ENCODE data around the gene CFTR. TPM values are rescaled to one million over a fixed set of nuclear protein-coding genes. Genes with fewer than 3 reads are reported as not detected.
"Not testable (repeated sequence)": the region's sequence is repeated elsewhere in the genome, so short reads cannot be mapped to it uniquely, and the experiment has no call there.

CFTR gene
- total RNA-seq, 2 experiments from 2014 or later = not detected

DNA sequence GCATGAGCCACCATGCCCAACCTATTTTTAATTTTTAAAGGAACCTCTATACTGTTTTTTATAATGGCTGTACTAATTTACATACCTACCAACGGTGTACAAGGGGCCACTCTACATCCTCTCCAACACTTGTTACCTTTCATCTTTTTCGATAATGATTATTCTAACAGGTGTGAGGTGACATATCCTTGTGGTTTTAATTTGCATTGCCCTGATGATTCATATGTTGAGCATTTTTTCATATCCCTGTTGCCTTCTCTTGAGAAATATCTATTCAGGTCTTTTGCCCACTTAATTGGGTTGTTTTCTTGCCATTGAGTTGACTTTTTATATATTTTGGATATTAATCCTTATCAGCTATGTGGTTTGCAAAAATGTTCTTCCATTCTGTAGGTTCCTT, 226.4 kb downstream of the CFTR start:
- no peak overlapping the region for H3K27ac Mint-ChIP-seq
- ATAC-seq = no peak
- H3K9me3 Mint-ChIP-seq (ENCODE audit: low read depth) = no peaks in the 10 kb centered on the region
- H3K4me1 Mint-ChIP-seq = no peaks in the 10 kb centered on the region
- no peak for DNase-seq
- no peaks in the 10 kb centered on the region for H3K36me3 Mint-ChIP-seq
- H3K4me3 Mint-ChIP-seq = no peak overlapping the region
- no peaks in the 10 kb centered on the region for H3K27me3 Mint-ChIP-seq
- CTCF ChIA-PET = no interaction called here

- no peak overlapping the region for H3K27ac Mint-ChIP-seq
- H3K36me3 Mint-ChIP-seq = no peaks in the 10 kb centered on the region
- no peaks in the 10 kb centered on the region for H3K9me3 Mint-ChIP-seq (ENCODE audit: low read depth)
- DNase-seq (no peak), ATAC-seq (no peak)
- no peak overlapping the region for H3K4me3 Mint-ChIP-seq
- H3K4me1 Mint-ChIP-seq = peaks cover 6% of the 10 kb centered on the region
- CTCF ChIA-PET = no interaction called here
- no peaks in the 10 kb centered on the region for H3K27me3 Mint-ChIP-seq
These were observed 227.3 kb downstream of the CFTR start for GRCh38 chr7:117707080-117707479.

- H3K4me1 Mint-ChIP-seq; H3K27ac Mint-ChIP-seq; H3K27me3 Mint-ChIP-seq; H3K4me3 Mint-ChIP-seq; DNase-seq; ATAC-seq; H3K36me3 Mint-ChIP-seq; H3K9me3 Mint-ChIP-seq (ENCODE audit: low read depth); CTCF ChIA-PET: not testable (repeated sequence)
These were observed 228.3 kb downstream of the CFTR start for GRCh38 chr7:117708173-117708572.

GRCh38 chr7:117711556-117711955, 231.7 kb downstream of the CFTR start:
- peaks cover 6% of the 10 kb centered on the region for H3K4me1 Mint-ChIP-seq
- no peaks in the 10 kb centered on the region for H3K9me3 Mint-ChIP-seq (ENCODE audit: low read depth)
- H3K36me3 Mint-ChIP-seq = no peaks in the 10 kb centered on the region
- CTCF ChIA-PET = no interaction called here
- H3K4me3 Mint-ChIP-seq = no peak overlapping the region
- no peaks in the 10 kb centered on the region for H3K27me3 Mint-ChIP-seq
- DNase-seq = no peak
- ATAC-seq = no peak
- H3K27ac Mint-ChIP-seq = no peak overlapping the region

DNA sequence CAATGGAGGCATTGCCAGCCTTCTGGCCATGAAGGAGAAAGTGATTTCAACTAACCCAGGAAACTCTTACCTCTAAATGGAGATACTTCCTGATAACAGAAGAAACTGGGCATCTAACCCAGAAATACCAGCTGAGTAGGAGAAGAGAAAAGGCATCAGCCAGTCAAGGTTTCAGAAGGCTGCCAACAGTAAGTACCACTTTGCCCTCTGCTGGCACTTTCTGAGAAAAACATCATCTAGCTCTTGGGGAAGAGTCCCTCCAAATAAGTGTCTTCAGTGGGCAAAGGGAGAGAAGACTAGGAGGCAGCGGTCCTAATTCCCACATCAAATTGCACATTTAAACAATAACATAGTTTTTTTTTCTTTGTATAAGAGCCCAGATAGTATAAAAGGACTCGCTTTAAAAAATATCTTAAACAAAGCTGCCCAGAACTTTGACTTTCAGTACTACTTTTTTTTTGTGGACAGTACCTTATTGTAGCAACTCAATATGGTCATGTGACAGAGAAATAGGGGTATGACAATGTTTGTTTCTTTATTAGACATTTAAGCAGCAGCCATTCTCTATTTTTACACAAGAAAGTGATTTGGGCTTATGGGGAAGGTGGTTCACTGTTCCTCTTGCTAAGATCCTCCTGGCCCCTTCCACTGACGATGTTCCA, 236.1 kb downstream of the CFTR start:
- no peaks in the 10 kb centered on the region for H3K36me3 Mint-ChIP-seq
- H3K27ac Mint-ChIP-seq = no peak overlapping the region
- CTCF ChIA-PET = interaction anchor here (1.0 to 1.6 kb wide), 4 partner anchors 11 to 260 kb away, joined by 3 to 5 read pairs (median 3); no protein-coding TSS in a partner anchor
- no peaks in the 10 kb centered on the region for H3K27me3 Mint-ChIP-seq
- no peaks in the 10 kb centered on the region for H3K9me3 Mint-ChIP-seq (ENCODE audit: low read depth)
- no peak for DNase-seq
- H3K4me3 Mint-ChIP-seq = no peak overlapping the region
- H3K4me1 Mint-ChIP-seq = peaks cover 6% of the 10 kb centered on the region
- ATAC-seq = no peak

DNA sequence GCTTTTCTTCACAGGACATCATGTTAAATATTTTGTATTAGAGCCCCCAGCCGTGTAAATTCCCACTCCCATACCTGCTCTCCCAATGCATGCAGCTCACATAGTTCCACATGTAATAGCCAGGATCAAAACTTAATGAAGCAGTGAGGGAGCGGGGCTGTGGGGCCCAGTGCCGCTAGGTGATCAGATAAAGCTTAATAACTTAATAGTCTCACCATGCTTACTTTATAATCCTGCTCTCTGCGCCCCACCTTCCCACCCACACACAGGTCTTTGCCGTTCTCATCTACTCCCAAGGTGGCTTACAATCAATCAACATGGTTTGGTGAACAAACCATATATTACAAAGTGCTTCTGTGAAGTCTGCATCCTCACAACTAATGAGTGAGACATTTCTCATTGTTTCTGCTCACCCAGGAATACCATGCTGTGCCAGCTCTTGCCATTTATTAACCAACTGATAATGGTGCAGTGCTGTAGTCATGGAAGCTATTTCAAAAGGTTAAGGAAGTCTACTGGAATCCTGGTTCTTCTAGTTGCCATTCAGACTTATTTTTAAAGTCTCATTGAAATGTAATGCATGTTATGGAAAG, 237.0 kb downstream of the CFTR start:
- no peak for DNase-seq
- H3K27ac Mint-ChIP-seq = no peak overlapping the region
- H3K4me3 Mint-ChIP-seq = no peak overlapping the region
- peaks cover 1% of the 10 kb centered on the region for H3K4me1 Mint-ChIP-seq
- no peaks in the 10 kb centered on the region for H3K9me3 Mint-ChIP-seq (ENCODE audit: low read depth)
- no peaks in the 10 kb centered on the region for H3K27me3 Mint-ChIP-seq
- CTCF ChIA-PET = interaction anchor here (1.6 kb wide), 1 partner anchor 14 kb away, joined by 5 read pairs; no protein-coding TSS in a partner anchor
- no peak for ATAC-seq
- H3K36me3 Mint-ChIP-seq = no peaks in the 10 kb centered on the region

GRCh38 chr7:117717357-117717756, 237.5 kb downstream of the CFTR start:
- no peak for ATAC-seq
- CTCF ChIA-PET = no interaction called here

More at GRCh38 chr7:117717357-117717756, 237.5 kb downstream of the CFTR start:
- Mint-ChIP-seq H3K27ac (no peak overlapping the region), H3K27me3 (no peaks in the 10 kb centered on the region), H3K9me3 (ENCODE audit: low read depth) (no peaks in the 10 kb centered on the region), H3K4me3 (no peak overlapping the region), H3K4me1 (no peaks in the 10 kb centered on the region), H3K36me3 (no peaks in the 10 kb centered on the region)
- no peak for DNase-seq

Other genes starting within 250 kb of the CFTR start
- not detected for gene WNT2, start 157.0 kb upstream of the CFTR start, total RNA-seq
- not detected for gene ASZ1, start 52.5 kb upstream of the CFTR start, total RNA-seq